Testis (tissue), 2 donors: ENCODE measurements around the gene UFC1.

ENCODE experiments used
- POLR2A ChIP-seq: fragments of 450-650 bp; IDR thresholded peaks from one replicate; pipeline ENCODE4 v1.6.1; 2017; ENCODE audit warnings: antibody characterized with exemption, mild to moderate bottlenecking, moderate library complexity
- TF ChIP-seq, protein P1 (sequence below), 3 experiments: fragments of 450-650 bp in 2 of 3; fragments of 200-600 bp in 1 of 3; sonication (generic) in 1 of 3; IDR thresholded peaks; one replicate each; pipeline ENCODE4 v1.5.1; 2016 to 2019; ENCODE audit warnings: antibody characterized with exemption in 3 of 3, mild to moderate bottlenecking in 2 of 3, moderate library complexity in 1 of 3

DNA sequence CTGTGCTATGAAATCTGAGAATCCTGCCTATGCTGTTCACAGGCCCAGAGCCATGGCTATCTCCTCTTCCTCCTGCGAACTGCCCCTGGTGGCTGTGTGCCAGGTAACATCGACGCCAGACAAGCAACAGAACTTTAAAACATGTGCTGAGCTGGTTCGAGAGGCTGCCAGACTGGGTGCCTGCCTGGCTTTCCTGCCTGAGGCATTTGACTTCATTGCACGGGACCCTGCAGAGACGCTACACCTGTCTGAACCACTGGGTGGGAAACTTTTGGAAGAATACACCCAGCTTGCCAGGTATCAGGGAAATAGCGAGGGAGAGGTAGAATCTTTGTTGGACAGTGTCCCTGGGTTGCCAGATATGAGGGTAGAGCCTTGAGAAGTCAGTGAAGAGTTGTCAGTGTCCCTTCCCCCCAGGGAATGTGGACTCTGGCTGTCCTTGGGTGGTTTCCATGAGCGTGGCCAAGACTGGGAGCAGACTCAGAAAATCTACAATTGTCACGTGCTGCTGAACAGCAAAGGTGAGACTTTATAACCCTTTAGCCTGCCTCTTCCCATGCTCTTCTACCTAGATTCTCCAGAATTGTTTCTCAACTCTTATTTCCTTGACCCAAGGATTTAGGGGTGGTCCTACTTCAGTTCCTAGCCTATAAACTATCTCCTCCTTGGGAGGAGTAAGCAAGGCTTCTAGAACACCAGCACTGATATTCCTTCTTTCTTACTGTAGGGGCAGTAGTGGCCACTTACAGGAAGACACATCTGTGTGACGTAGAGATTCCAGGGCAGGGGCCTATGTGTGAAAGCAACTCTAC lies 34.5 kb upstream of the UFC1 start:
- TF ChIP-seq, protein P1, sequence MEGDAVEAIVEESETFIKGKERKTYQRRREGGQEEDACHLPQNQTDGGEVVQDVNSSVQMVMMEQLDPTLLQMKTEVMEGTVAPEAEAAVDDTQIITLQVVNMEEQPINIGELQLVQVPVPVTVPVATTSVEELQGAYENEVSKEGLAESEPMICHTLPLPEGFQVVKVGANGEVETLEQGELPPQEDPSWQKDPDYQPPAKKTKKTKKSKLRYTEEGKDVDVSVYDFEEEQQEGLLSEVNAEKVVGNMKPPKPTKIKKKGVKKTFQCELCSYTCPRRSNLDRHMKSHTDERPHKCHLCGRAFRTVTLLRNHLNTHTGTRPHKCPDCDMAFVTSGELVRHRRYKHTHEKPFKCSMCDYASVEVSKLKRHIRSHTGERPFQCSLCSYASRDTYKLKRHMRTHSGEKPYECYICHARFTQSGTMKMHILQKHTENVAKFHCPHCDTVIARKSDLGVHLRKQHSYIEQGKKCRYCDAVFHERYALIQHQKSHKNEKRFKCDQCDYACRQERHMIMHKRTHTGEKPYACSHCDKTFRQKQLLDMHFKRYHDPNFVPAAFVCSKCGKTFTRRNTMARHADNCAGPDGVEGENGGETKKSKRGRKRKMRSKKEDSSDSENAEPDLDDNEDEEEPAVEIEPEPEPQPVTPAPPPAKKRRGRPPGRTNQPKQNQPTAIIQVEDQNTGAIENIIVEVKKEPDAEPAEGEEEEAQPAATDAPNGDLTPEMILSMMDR (IDR thresholded peaks at IDR 0.05) = peak in 2 of 3 experiments; percentile 29 to 30
- no peak for TF ChIP-seq POLR2A
